ENCODE measurements around the gene NCAPG. TPM values are rescaled to one million over a fixed set of nuclear protein-coding genes. Genes with fewer than 3 reads are reported as not detected.

The NCAPG gene
- total and polyA plus RNA-seq, 2 of the 4 experiments (the other 2 are of a cell fraction) = 10.9 to 26.7 TPM

DNA sequence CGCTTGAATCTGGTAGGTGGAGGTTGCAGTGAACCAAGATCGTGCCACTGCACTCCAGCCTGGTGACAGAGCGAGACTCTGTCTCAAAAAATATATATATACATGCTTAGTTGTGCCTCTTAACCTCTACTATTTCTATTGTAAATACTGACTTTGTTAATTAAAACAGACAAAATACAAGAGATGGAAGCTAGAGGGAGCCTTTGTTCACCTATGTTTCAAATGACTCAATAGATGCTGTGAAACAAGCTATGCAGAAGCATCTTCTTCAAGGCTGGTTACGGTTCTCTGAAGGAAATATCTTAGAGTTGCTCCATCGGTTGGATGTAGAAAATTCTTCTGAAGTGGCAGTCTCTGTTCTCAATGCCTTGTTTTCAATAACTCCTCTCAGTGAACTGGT, 6.2 kb downstream of the NCAPG start:
- Histone ChIP-seq H2BK5ac (ENCODE audit: low read depth, low read length, poor library complexity, severe bottlenecking) (no peak overlapping the region), H3K9ac (ENCODE audit: low read depth, low read length) (no peak overlapping the region), H3K9me1 (ENCODE audit: insufficient read depth, low read length) (no peaks in the 10 kb centered on the region), H3K36me3 (ENCODE audit: control insufficient read depth, insufficient read depth, low read length) (no peaks in the 10 kb centered on the region), H3K56ac (ENCODE audit: extremely low read depth, insufficient read depth, low read length) (no peak overlapping the region), H3K23ac (ENCODE audit: low read depth, low read length) (no peak overlapping the region), H2BK15ac (ENCODE audit: low read depth, low read length) (no peak overlapping the region), H3K27ac (ENCODE audit: insufficient read depth, low read length) (no peak overlapping the region), H3K79me1 (ENCODE audit: low read depth in 1 of 2, low read length in 2 of 2) (peaks cover 5 to 20% of the 10 kb centered on the region in 2 experiments; a peak in 3 of 4 replicates), H3K9me3 (ENCODE audit: control insufficient read depth, insufficient read depth, low read length) (no peaks in the 10 kb centered on the region), H3K4me3 (ENCODE audit: insufficient read depth, low read depth, low read length) (no peak overlapping the region), H2BK20ac (ENCODE audit: low read depth, low read length) (no peak overlapping the region), H4K8ac (ENCODE audit: low read depth in 2 of 2, low read length in 2 of 2) (no peak overlapping the region), H3K18ac (ENCODE audit: low read depth, low read length) (no peak overlapping the region), H4K5ac (ENCODE audit: low read depth, low read length) (no peak overlapping the region), H3K14ac (replicated peaks; ENCODE audit: low read depth, low read length) (no peak overlapping the region), H3K4me1 (ENCODE audit: control insufficient read depth, insufficient read depth, low read length) (no peaks in the 10 kb centered on the region), H2AK5ac (ENCODE audit: low read depth, low read length) (no peak overlapping the region), H3K4me2 (ENCODE audit: low read depth, low read length) (peak overlapping the region; percentile 70; the same call in 1 of the 2 replicates), H2BK120ac (ENCODE audit: low read depth, low read length) (no peak overlapping the region), H4K20me1 (ENCODE audit: insufficient read depth, low read length) (no peaks in the 10 kb centered on the region), H3K4ac (ENCODE audit: low read depth, low read length) (no peak overlapping the region), H4K91ac (ENCODE audit: insufficient read depth, low read depth, low read length) (no peak overlapping the region), H2AFZ (replicated peaks; ENCODE audit: low read length, poor library complexity) (no peak overlapping the region), H2AK9ac (replicated peaks; ENCODE audit: low read depth, low read length, poor library complexity) (no peak overlapping the region), H3K27me3 (ENCODE audit: control insufficient read depth, insufficient read depth, low read length) (no peaks in the 10 kb centered on the region)
- ChIA-PET POLR2A (ENCODE audit: unreplicated experiment) (no interaction called here), CTCF (interaction anchor here (0.5 to 1.0 kb wide), 7 partner anchors 15 to 776 kb away, joined by 3 to 4 read pairs (median 3); no protein-coding TSS in a partner anchor)
- no peak for TF ChIP-seq BHLHE40 (IDR thresholded peaks at IDR 0.05; ENCODE audit: low read depth, low read length)
- TF ChIP-seq POLR2A (IDR thresholded peaks at IDR 0.05; ENCODE audit: low read depth, low read length) = no peak
- TF ChIP-seq FOS (IDR thresholded peaks at IDR 0.05; ENCODE audit: low read depth, low read length) = no peak
- no peak for TF ChIP-seq MAFK (IDR thresholded peaks at IDR 0.05; ENCODE audit: low read depth, low read length)
- TF ChIP-seq RAD21 (IDR thresholded peaks at IDR 0.05; ENCODE audit: low read length) = peak; percentile 70
- TF ChIP-seq CEBPB (IDR thresholded peaks at IDR 0.05; ENCODE audit: low read depth, low read length) = peak; percentile 48
- no peak for TF ChIP-seq NFE2L2 (IDR thresholded peaks at IDR 0.05; ENCODE audit: low read depth, low read length)
- TF ChIP-seq, protein P1, sequence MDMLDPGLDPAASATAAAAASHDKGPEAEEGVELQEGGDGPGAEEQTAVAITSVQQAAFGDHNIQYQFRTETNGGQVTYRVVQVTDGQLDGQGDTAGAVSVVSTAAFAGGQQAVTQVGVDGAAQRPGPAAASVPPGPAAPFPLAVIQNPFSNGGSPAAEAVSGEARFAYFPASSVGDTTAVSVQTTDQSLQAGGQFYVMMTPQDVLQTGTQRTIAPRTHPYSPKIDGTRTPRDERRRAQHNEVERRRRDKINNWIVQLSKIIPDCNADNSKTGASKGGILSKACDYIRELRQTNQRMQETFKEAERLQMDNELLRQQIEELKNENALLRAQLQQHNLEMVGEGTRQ (IDR thresholded peaks at IDR 0.05; ENCODE audit: low read depth, low read length) = no peak
- no peak for TF ChIP-seq RCOR1 (IDR thresholded peaks at IDR 0.05; ENCODE audit: insufficient replicate concordance, low read length)
- TF ChIP-seq, protein P2, sequence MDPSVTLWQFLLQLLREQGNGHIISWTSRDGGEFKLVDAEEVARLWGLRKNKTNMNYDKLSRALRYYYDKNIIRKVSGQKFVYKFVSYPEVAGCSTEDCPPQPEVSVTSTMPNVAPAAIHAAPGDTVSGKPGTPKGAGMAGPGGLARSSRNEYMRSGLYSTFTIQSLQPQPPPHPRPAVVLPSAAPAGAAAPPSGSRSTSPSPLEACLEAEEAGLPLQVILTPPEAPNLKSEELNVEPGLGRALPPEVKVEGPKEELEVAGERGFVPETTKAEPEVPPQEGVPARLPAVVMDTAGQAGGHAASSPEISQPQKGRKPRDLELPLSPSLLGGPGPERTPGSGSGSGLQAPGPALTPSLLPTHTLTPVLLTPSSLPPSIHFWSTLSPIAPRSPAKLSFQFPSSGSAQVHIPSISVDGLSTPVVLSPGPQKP (IDR thresholded peaks at IDR 0.05; ENCODE audit: borderline replicate concordance, low read depth, low read length) = no peak
- no peak for TF ChIP-seq CHD1 (IDR thresholded peaks at IDR 0.05; ENCODE audit: low read depth, low read length)
- TF ChIP-seq, protein P3, sequence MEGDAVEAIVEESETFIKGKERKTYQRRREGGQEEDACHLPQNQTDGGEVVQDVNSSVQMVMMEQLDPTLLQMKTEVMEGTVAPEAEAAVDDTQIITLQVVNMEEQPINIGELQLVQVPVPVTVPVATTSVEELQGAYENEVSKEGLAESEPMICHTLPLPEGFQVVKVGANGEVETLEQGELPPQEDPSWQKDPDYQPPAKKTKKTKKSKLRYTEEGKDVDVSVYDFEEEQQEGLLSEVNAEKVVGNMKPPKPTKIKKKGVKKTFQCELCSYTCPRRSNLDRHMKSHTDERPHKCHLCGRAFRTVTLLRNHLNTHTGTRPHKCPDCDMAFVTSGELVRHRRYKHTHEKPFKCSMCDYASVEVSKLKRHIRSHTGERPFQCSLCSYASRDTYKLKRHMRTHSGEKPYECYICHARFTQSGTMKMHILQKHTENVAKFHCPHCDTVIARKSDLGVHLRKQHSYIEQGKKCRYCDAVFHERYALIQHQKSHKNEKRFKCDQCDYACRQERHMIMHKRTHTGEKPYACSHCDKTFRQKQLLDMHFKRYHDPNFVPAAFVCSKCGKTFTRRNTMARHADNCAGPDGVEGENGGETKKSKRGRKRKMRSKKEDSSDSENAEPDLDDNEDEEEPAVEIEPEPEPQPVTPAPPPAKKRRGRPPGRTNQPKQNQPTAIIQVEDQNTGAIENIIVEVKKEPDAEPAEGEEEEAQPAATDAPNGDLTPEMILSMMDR (conservative IDR thresholded peaks at IDR 0.05; ENCODE audit: low read depth, low read length) = peak; percentile 70
- no peak for TF ChIP-seq MAZ (IDR thresholded peaks at IDR 0.05; ENCODE audit: borderline replicate concordance, low read depth, low read length)
- peak; percentile 48 for TF ChIP-seq SMC3 (IDR thresholded peaks at IDR 0.05; ENCODE audit: low read depth, low read length)
- TF ChIP-seq RFX5 (IDR thresholded peaks at IDR 0.05; ENCODE audit: low read depth, low read length) = no peak
- no peak for TF ChIP-seq MXI1 (IDR thresholded peaks at IDR 0.05; ENCODE audit: borderline replicate concordance, low read depth, low read length)
- WGBS, 2 experiments (ENCODE audit: extremely low coverage in 2 of 2, insufficient read length in 1 of 2) = no CpG with 5 or more reads among the region's 5 CpGs
- ATAC-seq (ENCODE audit: low read depth) (peak; percentile 89), DNase-seq (peak; percentile 78)
- intact Hi-C loops (cut with micrococcal nuclease) = loop anchor here (2.0 to 10.0 kb wide), 4 partner anchors 118 to 776 kb away; partner anchors contain the start of gene LCORL
- in situ Hi-C loops (cut with MboI; ENCODE audit: low sequenced_read_pairs) = loop anchor here (5.0 to 25.0 kb wide), 3 partner anchors 205 to 778 kb away; partner anchors contain the start of genes LAP3 and LCORL
- BruUV-seq (replicated peaks) = no TSS peak
- dilution Hi-C loops (cut with HindIII; ENCODE audit: low sequenced_read_pairs, unreplicated experiment) = no loop called here
